Hepatocyte (in vitro differentiated cells): ENCODE data around the gene JAML. TPM values are rescaled to one million over a fixed set of nuclear protein-coding genes. Genes with fewer than 3 reads are reported as not detected.

Experiments
- DNase-seq: peaks from one replicate; pipeline ENCODE4 v3.0.0-alpha.2; 2016; ENCODE audit warnings: low spot score
- H2AFZ ChIP-seq: fragments of 200-600 bp; sonication (generic); 2 replicates; pipeline ENCODE4 v1.6.0; 2016; ENCODE audit warnings: antibody characterized with exemption, mild to moderate bottlenecking
- H3K27ac ChIP-seq: fragments of 200-600 bp; sonication (generic); 2 replicates; pipeline ENCODE4 v1.5.1; 2016; ENCODE audit warnings: mild to moderate bottlenecking
- H3K27me3 ChIP-seq: fragments of 200-600 bp; sonication (generic); 2 replicates; pipeline ENCODE4 v1.6.1; 2016
- H3K36me3 ChIP-seq: fragments of 200-600 bp; sonication (generic); replicated peaks from 2 replicates; pipeline ENCODE4 v1.5.1; 2016; ENCODE audit warnings: low read depth; ENCODE audit not compliant: insufficient read depth
- H3K4me1 ChIP-seq: fragments of 200-600 bp; sonication (generic); 2 replicates; pipeline ENCODE4 v1.5.1; 2016; ENCODE audit warnings: mild to moderate bottlenecking, moderate library complexity; ENCODE audit not compliant: insufficient read depth
- H3K4me2 ChIP-seq: fragments of 200-600 bp; sonication (generic); 2 replicates; pipeline ENCODE4 v1.6.0; 2016
- H3K4me3 ChIP-seq: fragments of 200-600 bp; sonication (generic); 2 replicates; pipeline ENCODE4 v1.5.1; 2016; ENCODE audit warnings: mild to moderate bottlenecking
- H3K79me2 ChIP-seq: fragments of 200-600 bp; sonication (generic); 2 replicates; pipeline ENCODE4 v1.6.0; 2017; ENCODE audit warnings: mild to moderate bottlenecking
- H3K9me2 ChIP-seq: fragments of 200-600 bp; sonication (generic); replicated peaks from 2 replicates; pipeline ENCODE4 v1.6.0; 2017; ENCODE audit warnings: mild to moderate bottlenecking; ENCODE audit not compliant: insufficient read depth
- H3K9me3 ChIP-seq: fragments of 200-600 bp; sonication (generic); 2 replicates; pipeline ENCODE4 v1.5.1; 2016; ENCODE audit warnings: low read depth, mild to moderate bottlenecking
- H4K20me1 ChIP-seq: fragments of 200-600 bp; sonication (generic); 2 replicates; pipeline ENCODE4 v1.6.0; 2016; ENCODE audit warnings: mild to moderate bottlenecking; ENCODE audit not compliant: insufficient read depth, poor library complexity, severe bottlenecking
- EZH2 ChIP-seq: fragments of 200-600 bp; sonication (generic); IDR thresholded peaks from 2 replicates; pipeline ENCODE4 v1.6.1; 2016; ENCODE audit warnings: antibody characterized with exemption, mild to moderate bottlenecking, borderline replicate concordance
- EZH2phosphoT487 ChIP-seq: fragments of 200-600 bp; sonication (generic); IDR thresholded peaks from one replicate; pipeline ENCODE4 v1.6.1; 2018; ENCODE audit warnings: antibody characterized with exemption, mild to moderate bottlenecking, low read depth, moderate library complexity; ENCODE audit not compliant: unreplicated experiment, severe bottlenecking
- WGBS: methylation state at CpG from one replicate; pipeline ENCODE4 v1.1.6; 2016; ENCODE audit warnings: low lambda C conversion rate; ENCODE audit errors: missing lambda C conversion rate; 5-methylcytosine and 5-hydroxymethylcytosine counted together
- polyA plus RNA-seq: library from polyadenylated mRNA; unstranded; fragments of >200 nt; fragmentation: Nextera tagmentation; extraction: Ambion mirVana; gene quantifications from 2 replicates; pipeline ENCODE4 v1.2.1, GENCODE V29; 2016
- total RNA-seq: library from RNA; depleted of rRNA; stranded (reverse); fragments of >200 nt; gene quantifications from 2 replicates; pipeline ENCODE4 v1.2.3, GENCODE V29; 2014
- TF ChIP-seq, protein P1 (sequence below): fragments of 200-600 bp; sonication (generic); IDR thresholded peaks from 2 replicates; pipeline ENCODE4 v1.5.1; 2016; ENCODE audit warnings: antibody characterized with exemption, mild to moderate bottlenecking; ENCODE audit not compliant: poor library complexity

JAML gene
- total and polyA plus RNA-seq, 2 experiments from 2014 or later: 5.3 to 5.9 TPM

DNA sequence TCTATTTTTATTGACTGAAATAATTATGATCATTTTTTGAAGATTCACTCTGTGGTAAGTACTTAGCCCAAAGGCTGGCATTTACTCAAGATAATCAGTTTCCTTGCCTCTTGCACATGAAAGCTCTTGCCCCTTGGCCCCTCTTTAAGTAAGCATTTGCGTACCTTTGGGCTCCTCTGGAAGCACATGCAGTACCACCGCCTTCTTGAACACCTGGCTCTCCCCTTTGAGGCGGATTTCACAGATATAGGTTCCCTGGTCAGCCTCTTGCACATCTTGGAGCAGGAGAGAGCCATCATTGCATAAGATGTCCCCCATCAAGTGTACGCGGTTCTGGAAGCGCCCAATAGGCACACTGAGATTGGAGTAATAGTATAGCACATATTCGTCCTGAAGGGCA lies 14.5 kb downstream of the JAML start:
- H3K36me3 ChIP-seq: no peaks in the 10 kb centered on the region
- WGBS: 92% methylated on average over 7 of the region's 7 CpGs
- no peaks in the 10 kb centered on the region for H3K79me2 ChIP-seq
- H3K4me1 ChIP-seq: peaks cover 37% of the 10 kb centered on the region
- peak overlapping the region; percentile 96 for H3K27ac ChIP-seq
- H4K20me1 ChIP-seq: no peaks in the 10 kb centered on the region
- H3K27me3 ChIP-seq: no peaks in the 10 kb centered on the region
- no peak overlapping the region for H3K4me2 ChIP-seq
- no peaks in the 10 kb centered on the region for H3K9me3 ChIP-seq
- TF ChIP-seq EZH2 (no peak), EZH2phosphoT487 (no peak)
- TF ChIP-seq, protein P1, sequence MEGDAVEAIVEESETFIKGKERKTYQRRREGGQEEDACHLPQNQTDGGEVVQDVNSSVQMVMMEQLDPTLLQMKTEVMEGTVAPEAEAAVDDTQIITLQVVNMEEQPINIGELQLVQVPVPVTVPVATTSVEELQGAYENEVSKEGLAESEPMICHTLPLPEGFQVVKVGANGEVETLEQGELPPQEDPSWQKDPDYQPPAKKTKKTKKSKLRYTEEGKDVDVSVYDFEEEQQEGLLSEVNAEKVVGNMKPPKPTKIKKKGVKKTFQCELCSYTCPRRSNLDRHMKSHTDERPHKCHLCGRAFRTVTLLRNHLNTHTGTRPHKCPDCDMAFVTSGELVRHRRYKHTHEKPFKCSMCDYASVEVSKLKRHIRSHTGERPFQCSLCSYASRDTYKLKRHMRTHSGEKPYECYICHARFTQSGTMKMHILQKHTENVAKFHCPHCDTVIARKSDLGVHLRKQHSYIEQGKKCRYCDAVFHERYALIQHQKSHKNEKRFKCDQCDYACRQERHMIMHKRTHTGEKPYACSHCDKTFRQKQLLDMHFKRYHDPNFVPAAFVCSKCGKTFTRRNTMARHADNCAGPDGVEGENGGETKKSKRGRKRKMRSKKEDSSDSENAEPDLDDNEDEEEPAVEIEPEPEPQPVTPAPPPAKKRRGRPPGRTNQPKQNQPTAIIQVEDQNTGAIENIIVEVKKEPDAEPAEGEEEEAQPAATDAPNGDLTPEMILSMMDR: no peak
- H3K9me2 ChIP-seq: no peaks in the 10 kb centered on the region
- H3K4me3 ChIP-seq: no peak overlapping the region
- H2AFZ ChIP-seq: no peak overlapping the region
- DNase-seq: no peak

DNA sequence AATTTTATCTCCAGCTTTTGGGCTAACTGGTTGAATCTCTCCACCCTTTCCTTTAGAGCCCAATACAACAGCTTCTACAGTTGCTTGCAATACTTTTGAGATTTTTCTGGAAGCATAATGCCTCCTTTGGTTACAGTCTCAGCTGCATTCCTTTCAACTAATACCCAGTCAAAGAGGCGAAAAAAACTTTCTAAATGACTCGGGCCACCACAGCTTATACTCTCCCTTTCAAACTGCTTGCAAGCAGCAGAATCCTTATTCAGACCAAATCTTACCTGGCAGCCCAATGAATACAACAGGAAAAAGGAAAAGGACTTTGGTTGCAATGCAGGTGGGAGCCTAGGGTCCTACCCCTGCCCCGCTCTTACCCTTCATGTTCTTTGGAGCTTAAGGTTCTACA lies 15.8 kb downstream of the JAML start:
- WGBS: 92% methylated on average over 3 of the region's 3 CpGs
- H3K79me2 ChIP-seq: no peaks in the 10 kb centered on the region
- no peak overlapping the region for H3K4me3 ChIP-seq
- no peaks in the 10 kb centered on the region for H3K9me2 ChIP-seq
- no peaks in the 10 kb centered on the region for H3K36me3 ChIP-seq
- H3K4me2 ChIP-seq: no peak overlapping the region
- H4K20me1 ChIP-seq: no peaks in the 10 kb centered on the region
- no peak overlapping the region for H2AFZ ChIP-seq
- no peak for DNase-seq
- TF ChIP-seq, protein P1: no peak
- peaks cover 29% of the 10 kb centered on the region for H3K4me1 ChIP-seq
- H3K27ac ChIP-seq: no peak overlapping the region
- no peaks in the 10 kb centered on the region for H3K9me3 ChIP-seq
- H3K27me3 ChIP-seq: no peaks in the 10 kb centered on the region

DNA sequence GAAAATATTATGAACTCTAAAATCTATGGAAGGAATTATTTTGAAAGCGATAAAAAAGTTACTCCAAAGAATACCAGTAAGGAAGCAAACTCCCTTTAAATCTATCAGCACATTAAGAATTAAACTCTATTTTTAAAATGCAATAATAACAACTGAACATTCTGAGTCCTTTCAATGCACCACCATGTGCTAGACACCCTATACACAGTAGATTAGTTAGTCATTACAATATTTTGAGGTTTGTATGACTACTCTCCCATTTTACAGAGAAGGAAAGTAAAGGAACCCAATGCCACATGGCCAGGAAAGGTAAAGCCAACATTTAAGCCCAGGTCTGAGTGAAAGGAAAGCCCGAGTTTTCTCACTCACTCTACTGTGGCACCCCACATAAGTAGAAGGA lies 17.7 kb downstream of the JAML start:
- Histone ChIP-seq H3K9me2 (no peaks in the 10 kb centered on the region), H3K9me3 (no peaks in the 10 kb centered on the region), H3K4me1 (peaks cover 29% of the 10 kb centered on the region), H3K4me3 (no peak overlapping the region), H3K27me3 (no peaks in the 10 kb centered on the region), H3K4me2 (no peak overlapping the region), H3K36me3 (no peaks in the 10 kb centered on the region), H4K20me1 (no peaks in the 10 kb centered on the region), H2AFZ (no peak overlapping the region), H3K79me2 (no peaks in the 10 kb centered on the region), H3K27ac (peak overlapping the region; percentile 63)
- no peak for DNase-seq
- 94% methylated on average over 2 of the region's 2 CpGs for WGBS
- TF ChIP-seq, protein P1: no peak
- no peak for TF ChIP-seq EZH2phosphoT487
- no peak for TF ChIP-seq EZH2
